ENCODE measurements around the gene RNF207. TPM values are rescaled to one million over a fixed set of nuclear protein-coding genes. Genes with fewer than 3 reads are reported as not detected.

The RNF207 gene
- total and polyA plus RNA-seq, 2 of the 13 experiments (the other 11 are each of a cell fraction or from before 2014, with no cell fraction given): 9.8 to 15.9 TPM

DNA sequence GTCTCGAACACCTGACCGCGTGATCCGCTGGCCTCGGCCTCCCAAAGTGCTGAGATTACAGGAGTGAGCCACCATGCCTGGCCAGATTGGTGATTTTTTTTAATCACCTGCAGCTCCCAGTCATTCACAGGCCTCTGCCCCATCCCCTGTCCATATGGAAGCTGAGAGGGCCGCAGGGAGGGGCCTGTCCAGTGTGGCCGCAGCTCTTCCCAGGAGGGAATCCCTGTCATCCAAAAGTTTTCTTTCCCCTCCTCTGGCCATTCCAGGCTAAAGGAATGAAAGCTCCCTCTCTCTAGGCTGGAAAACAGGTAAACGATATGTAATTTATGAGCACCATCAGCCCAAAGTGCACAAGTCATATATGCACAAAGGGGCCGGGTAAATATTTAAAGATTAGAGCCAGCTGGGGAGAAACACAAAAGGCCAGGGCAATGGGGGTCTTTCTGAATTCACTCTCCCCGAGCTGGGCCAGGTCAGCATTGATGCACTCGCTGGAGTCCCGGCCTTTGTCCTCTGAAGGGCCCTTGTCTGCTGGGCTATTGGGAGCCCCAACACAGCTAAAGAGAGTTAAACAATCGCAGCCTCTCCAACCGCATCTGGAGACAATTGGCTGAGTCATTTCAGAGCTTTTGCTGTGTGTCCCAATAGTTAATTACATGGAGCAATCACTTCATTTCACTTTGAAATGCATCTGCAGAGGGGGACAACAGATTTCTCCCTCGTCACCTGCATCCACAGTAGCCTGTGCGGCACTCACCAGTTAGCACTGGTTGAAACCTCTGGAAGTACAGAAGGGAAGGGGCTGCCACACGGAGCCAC, 34.2 kb downstream of the RNF207 start (continued):
- TF ChIP-seq, protein P1, sequence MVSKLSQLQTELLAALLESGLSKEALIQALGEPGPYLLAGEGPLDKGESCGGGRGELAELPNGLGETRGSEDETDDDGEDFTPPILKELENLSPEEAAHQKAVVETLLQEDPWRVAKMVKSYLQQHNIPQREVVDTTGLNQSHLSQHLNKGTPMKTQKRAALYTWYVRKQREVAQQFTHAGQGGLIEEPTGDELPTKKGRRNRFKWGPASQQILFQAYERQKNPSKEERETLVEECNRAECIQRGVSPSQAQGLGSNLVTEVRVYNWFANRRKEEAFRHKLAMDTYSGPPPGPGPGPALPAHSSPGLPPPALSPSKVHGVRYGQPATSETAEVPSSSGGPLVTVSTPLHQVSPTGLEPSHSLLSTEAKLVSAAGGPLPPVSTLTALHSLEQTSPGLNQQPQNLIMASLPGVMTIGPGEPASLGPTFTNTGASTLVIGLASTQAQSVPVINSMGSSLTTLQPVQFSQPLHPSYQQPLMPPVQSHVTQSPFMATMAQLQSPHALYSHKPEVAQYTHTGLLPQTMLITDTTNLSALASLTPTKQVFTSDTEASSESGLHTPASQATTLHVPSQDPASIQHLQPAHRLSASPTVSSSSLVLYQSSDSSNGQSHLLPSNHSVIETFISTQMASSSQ (IDR thresholded peaks at IDR 0.05; ENCODE audit: low read depth): no peak
- TF ChIP-seq, protein P1 (CRISPR knock-in tag; IDR thresholded peaks at IDR 0.05; ENCODE audit: borderline replicate concordance): peak; percentile 20; the same call in 1 of the 2 replicates
- TF ChIP-seq AHR (CRISPR knock-in tag; IDR thresholded peaks at IDR 0.05): no peak
- no peak for TF ChIP-seq ZNF775 (CRISPR knock-in tag; IDR thresholded peaks at IDR 0.05; ENCODE audit: borderline replicate concordance)
- peak; percentile 59 for TF ChIP-seq HDAC1 (CRISPR knock-in tag; IDR thresholded peaks at IDR 0.05)
- peak; percentile 53; the same call in 1 of the 2 replicates for TF ChIP-seq HDAC2 (CRISPR knock-in tag; IDR thresholded peaks at IDR 0.05)
- TF ChIP-seq BRF2 (CRISPR knock-in tag; IDR thresholded peaks at IDR 0.05): no peak
- no peak for TF ChIP-seq POGZ (CRISPR knock-in tag; IDR thresholded peaks at IDR 0.05)
- TF ChIP-seq ZBTB3 (CRISPR knock-in tag; IDR thresholded peaks at IDR 0.05; ENCODE audit: borderline replicate concordance, low read depth): no peak
- peak; percentile 30; the same call in 1 of the 2 replicates for TF ChIP-seq NCOA2 (CRISPR knock-in tag; IDR thresholded peaks at IDR 0.05)
- TF ChIP-seq PPARG (CRISPR knock-in tag; conservative IDR thresholded peaks at IDR 0.05): 0 out of 2 replicates have a peak, but pooled peaks have one; percentile 15
- no peak for TF ChIP-seq ZBTB10 (CRISPR knock-in tag; IDR thresholded peaks at IDR 0.05; ENCODE audit: borderline replicate concordance)
- no peak for TF ChIP-seq ARNTL (CRISPR knock-in tag; IDR thresholded peaks at IDR 0.05)
- 0 out of 2 replicates have a peak, but pooled peaks have one; percentile 26 for TF ChIP-seq ZNF205 (CRISPR knock-in tag; IDR thresholded peaks at IDR 0.05)
- TF ChIP-seq EZH2 (conservative IDR thresholded peaks at IDR 0.05; ENCODE audit: low read depth, low read length): no peak
- 0 out of 2 replicates have a peak, but pooled peaks have one; percentile 22 for TF ChIP-seq POGK (CRISPR knock-in tag; conservative IDR thresholded peaks at IDR 0.05)
